Right renal pelvis (tissue), 4 donors: ENCODE data around the gene LIN7C. TPM values are rescaled to one million over a fixed set of nuclear protein-coding genes. Genes with fewer than 3 reads are reported as not detected.
"Not testable (repeated sequence)": the region's sequence is repeated elsewhere in the genome, so short reads cannot be mapped to it uniquely, and the experiment has no call there.

Source experiments
- DNase-seq, 4 donors: peaks; one replicate each; pipeline ENCODE4 v3.0.0-alpha.2; 2013; ENCODE audit warnings: low read depth in 4 of 4, low spot score in 3 of 4, missing footprints in 1 of 4
- polyA plus RNA-seq, 4 donors: library from polyadenylated mRNA; unstranded; fragments of 120-200 nt; gene quantifications; one replicate each; pipeline ENCODE4 v1.2.1, GENCODE V29; 2013; ENCODE audit not compliant: insufficient read length in 4 of 4

Gene LIN7C
- 10 to 100 TPM; 19.9 to 32.0 (median 29.3) TPM for polyA plus RNA-seq

GRCh38 chr11:27506200-27507182 is at the start of gene LIN7C:
Gene LIN7C, minus strand, starts transcription at chr11:27506769. Its CDS starts 17 bp downstream, at chr11:27506752.
- peak; percentile 91 to 95 (median 94) for DNase-seq

- DNase-seq: no peak
Measured at GRCh38 chr11:27555264-27555663, 48.7 kb upstream of the LIN7C start.

GRCh38 chr11:27553186-27553585 is 46.6 kb upstream of the LIN7C start:
- DNase-seq: no peak

- no peak for DNase-seq
Measured at GRCh38 chr11:27552341-27552740, 45.8 kb upstream of the LIN7C start.

- no peak for DNase-seq
Measured at GRCh38 chr11:27551127-27551526, 44.6 kb upstream of the LIN7C start.

GRCh38 chr11:27545946-27546345 is 39.4 kb upstream of the LIN7C start:
- DNase-seq: no peak

- DNase-seq: no peak
Measured at GRCh38 chr11:27545035-27545434, 38.5 kb upstream of the LIN7C start.

- DNase-seq: no peak
Measured at GRCh38 chr11:27541790-27542189, 35.2 kb upstream of the LIN7C start.

- DNase-seq: no peak
Measured at GRCh38 chr11:27540051-27540450, 33.5 kb upstream of the LIN7C start.

GRCh38 chr11:27535103-27535502 is 28.5 kb upstream of the LIN7C start:
- DNase-seq: no peak

GRCh38 chr11:27532652-27533325 is 26.2 kb upstream of the LIN7C start:
- DNase-seq: no peak

- no peak for DNase-seq
Measured at GRCh38 chr11:27528712-27529111, 22.1 kb upstream of the LIN7C start.

- DNase-seq: no peak
Measured at GRCh38 chr11:27526535-27526934, 20.0 kb upstream of the LIN7C start.

GRCh38 chr11:27525824-27526516 is 19.4 kb upstream of the LIN7C start:
- DNase-seq: no peak

- no peak for DNase-seq
Measured at GRCh38 chr11:27524155-27524554, 17.6 kb upstream of the LIN7C start.

- DNase-seq: no peak
Measured at GRCh38 chr11:27520226-27520625, 13.7 kb upstream of the LIN7C start.

GRCh38 chr11:27518518-27518917 is 11.9 kb upstream of the LIN7C start:
- DNase-seq: no peak

GRCh38 chr11:27517490-27517889 is 10.9 kb upstream of the LIN7C start:
- DNase-seq: not testable (repeated sequence)

- no peak for DNase-seq
Measured at GRCh38 chr11:27514558-27514957, 8.0 kb upstream of the LIN7C start.

GRCh38 chr11:27514076-27514475 is 7.5 kb upstream of the LIN7C start:
- DNase-seq: no peak

GRCh38 chr11:27513389-27513788 is 6.8 kb upstream of the LIN7C start:
- DNase-seq: no peak
